ENCODE results near the gene CYRIA.

DNA sequence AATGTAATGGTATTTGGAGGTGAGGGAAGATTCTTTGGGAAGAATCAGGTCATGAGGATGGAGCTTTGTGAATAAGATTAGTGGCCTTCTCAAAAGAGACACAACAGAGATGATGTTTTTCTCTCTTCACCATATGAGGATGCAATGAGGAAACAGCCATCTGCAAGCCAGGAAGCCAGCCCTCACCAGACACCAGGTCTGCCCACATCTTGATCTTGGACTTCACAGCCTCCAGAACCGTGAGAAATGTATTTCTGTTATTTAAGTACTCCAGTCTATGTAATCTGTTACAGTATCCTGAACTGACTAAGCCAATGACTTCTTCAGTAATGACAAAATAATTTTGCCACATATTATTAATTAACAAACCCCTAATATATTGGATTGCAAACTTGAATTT lies 28.3 kb downstream of the CYRIA start:
- TF ChIP-seq EZH2phosphoT487 (IDR thresholded peaks at IDR 0.05), result no peak
- TF ChIP-seq, protein P1, sequence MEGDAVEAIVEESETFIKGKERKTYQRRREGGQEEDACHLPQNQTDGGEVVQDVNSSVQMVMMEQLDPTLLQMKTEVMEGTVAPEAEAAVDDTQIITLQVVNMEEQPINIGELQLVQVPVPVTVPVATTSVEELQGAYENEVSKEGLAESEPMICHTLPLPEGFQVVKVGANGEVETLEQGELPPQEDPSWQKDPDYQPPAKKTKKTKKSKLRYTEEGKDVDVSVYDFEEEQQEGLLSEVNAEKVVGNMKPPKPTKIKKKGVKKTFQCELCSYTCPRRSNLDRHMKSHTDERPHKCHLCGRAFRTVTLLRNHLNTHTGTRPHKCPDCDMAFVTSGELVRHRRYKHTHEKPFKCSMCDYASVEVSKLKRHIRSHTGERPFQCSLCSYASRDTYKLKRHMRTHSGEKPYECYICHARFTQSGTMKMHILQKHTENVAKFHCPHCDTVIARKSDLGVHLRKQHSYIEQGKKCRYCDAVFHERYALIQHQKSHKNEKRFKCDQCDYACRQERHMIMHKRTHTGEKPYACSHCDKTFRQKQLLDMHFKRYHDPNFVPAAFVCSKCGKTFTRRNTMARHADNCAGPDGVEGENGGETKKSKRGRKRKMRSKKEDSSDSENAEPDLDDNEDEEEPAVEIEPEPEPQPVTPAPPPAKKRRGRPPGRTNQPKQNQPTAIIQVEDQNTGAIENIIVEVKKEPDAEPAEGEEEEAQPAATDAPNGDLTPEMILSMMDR (IDR thresholded peaks at IDR 0.05), result no peak

Measured in neural progenitor cell (in vitro differentiated cells).